Tibial nerve (tissue), 4 donors: Measurements from ENCODE around the gene EML5.

Experiments
- EP300 ChIP-seq, 2 donors: sonication (generic); formaldehyde crosslinking; IDR thresholded peaks; one replicate each; pipeline ENCODE4 v1.6.1; 2017; ENCODE audit warnings: antibody characterized with exemption in 2 of 2, mild to moderate bottlenecking in 1 of 2
- POLR2A ChIP-seq, 2 donors: fragments of 450-650 bp; IDR thresholded peaks; one replicate each; pipeline ENCODE4 v1.6.1; 2017; ENCODE audit warnings: antibody characterized with exemption in 2 of 2, mild to moderate bottlenecking in 2 of 2, moderate library complexity in 2 of 2
- TF ChIP-seq, protein P1 (sequence below), 5 experiments: fragments of 200-600 bp in 3 of 5; fragments of 450-650 bp in 2 of 5; sonication (generic) in 3 of 5; IDR thresholded peaks; one replicate each; pipeline ENCODE4 v1.5.1; 2016 to 2019; ENCODE audit warnings: antibody characterized with exemption in 5 of 5, mild to moderate bottlenecking in 3 of 5, moderate library complexity in 2 of 5

DNA sequence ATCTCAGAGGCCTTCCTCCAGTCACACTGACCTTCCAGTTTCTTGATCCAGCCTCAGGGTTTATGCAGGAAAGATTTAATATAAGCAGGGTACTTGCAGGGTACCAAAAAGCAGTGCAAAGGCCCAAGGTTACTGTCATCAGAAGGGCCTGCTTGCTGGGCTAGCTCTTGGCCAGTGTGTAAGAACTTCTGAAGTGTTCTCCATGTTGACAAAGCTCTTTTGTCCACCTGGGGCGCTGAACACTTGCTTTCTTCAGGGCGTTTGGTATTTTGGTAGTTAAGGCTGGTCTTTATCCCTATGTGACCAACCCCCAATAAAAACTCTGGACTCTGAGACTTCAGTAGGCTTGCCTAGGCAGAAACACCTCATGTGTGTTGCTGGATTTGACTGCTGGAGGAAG is 160.2 kb downstream of the EML5 start:
- TF ChIP-seq, protein P1, sequence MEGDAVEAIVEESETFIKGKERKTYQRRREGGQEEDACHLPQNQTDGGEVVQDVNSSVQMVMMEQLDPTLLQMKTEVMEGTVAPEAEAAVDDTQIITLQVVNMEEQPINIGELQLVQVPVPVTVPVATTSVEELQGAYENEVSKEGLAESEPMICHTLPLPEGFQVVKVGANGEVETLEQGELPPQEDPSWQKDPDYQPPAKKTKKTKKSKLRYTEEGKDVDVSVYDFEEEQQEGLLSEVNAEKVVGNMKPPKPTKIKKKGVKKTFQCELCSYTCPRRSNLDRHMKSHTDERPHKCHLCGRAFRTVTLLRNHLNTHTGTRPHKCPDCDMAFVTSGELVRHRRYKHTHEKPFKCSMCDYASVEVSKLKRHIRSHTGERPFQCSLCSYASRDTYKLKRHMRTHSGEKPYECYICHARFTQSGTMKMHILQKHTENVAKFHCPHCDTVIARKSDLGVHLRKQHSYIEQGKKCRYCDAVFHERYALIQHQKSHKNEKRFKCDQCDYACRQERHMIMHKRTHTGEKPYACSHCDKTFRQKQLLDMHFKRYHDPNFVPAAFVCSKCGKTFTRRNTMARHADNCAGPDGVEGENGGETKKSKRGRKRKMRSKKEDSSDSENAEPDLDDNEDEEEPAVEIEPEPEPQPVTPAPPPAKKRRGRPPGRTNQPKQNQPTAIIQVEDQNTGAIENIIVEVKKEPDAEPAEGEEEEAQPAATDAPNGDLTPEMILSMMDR (IDR thresholded peaks at IDR 0.05): no peak
- TF ChIP-seq POLR2A (IDR thresholded peaks at IDR 0.05) (no peak), EP300 (IDR thresholded peaks at IDR 0.05) (no peak)
